ENCODE results near the gene HIGD2A.

The HIGD2A gene

GRCh38 chr5:176369934-176370711 lies 18.4 kb upstream of the HIGD2A start:
- H3K27ac ChIP-seq: no peak overlapping the region
- TF ChIP-seq CTCF (conservative IDR thresholded peaks at IDR 0.05) (no peak), ZFX (IDR thresholded peaks at IDR 0.05) (no peak)

- H3K27ac ChIP-seq: no peak overlapping the region
- TF ChIP-seq CTCF (conservative IDR thresholded peaks at IDR 0.05): no peak
- TF ChIP-seq ZFX (IDR thresholded peaks at IDR 0.05): no peak
These were observed 16.7 kb upstream of the HIGD2A start for GRCh38 chr5:176371621-176372539.

GRCh38 chr5:176373100-176373818 lies 15.3 kb upstream of the HIGD2A start:
- no peak overlapping the region for H3K27ac ChIP-seq
- TF ChIP-seq ZFX (IDR thresholded peaks at IDR 0.05) (no peak), CTCF (conservative IDR thresholded peaks at IDR 0.05) (no peak)

- H3K27ac ChIP-seq: no peak overlapping the region
- TF ChIP-seq CTCF (conservative IDR thresholded peaks at IDR 0.05): no peak
- TF ChIP-seq ZFX (IDR thresholded peaks at IDR 0.05): no peak
These were observed 8.7 kb upstream of the HIGD2A start for GRCh38 chr5:176379881-176380280.

GRCh38 chr5:176381423-176381822 lies 7.1 kb upstream of the HIGD2A start:
- H3K27ac ChIP-seq: no peak overlapping the region
- TF ChIP-seq CTCF (conservative IDR thresholded peaks at IDR 0.05) (no peak), ZFX (IDR thresholded peaks at IDR 0.05) (no peak)

- no peak for TF ChIP-seq ZFX (IDR thresholded peaks at IDR 0.05)
- TF ChIP-seq CTCF (conservative IDR thresholded peaks at IDR 0.05): no peak
- H3K27ac ChIP-seq: no peak overlapping the region
These were observed 6.6 kb upstream of the HIGD2A start for GRCh38 chr5:176381979-176382378.
